ENCODE measurements around the gene CNOT6. TPM values are rescaled to one million over a fixed set of nuclear protein-coding genes. Genes with fewer than 3 reads are reported as not detected.

The CNOT6 gene
- total RNA-seq, 1 experiment from 2014 or later: 59.1 TPM

DNA sequence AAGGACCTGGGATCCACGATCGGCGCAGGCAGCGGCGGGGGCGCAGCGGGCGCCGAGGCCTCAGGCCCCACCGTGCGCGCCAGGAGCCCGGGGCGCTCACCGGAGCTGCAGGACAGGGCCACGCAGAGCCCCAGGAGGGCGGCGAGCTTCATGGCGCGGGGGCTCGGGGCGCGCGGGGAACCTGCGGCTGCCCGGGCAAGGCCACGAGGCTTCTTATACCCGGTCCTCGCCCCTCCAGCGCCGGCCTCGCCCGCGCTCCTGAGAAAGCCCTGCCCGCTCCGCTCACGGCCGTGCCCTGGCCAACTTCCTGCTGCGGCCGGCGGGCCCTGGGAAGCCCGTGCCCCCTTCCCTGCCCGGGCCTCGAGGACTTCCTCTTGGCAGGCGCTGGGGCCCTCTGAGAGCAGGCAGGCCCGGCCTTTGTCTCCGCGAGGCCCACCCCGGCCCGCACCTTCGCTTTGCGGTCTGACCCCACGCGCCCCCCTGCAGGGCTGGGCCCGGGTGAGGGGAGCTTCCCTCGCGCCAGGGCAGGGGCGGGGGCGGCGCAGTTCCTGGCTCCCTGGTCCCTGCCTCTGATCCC, 97.2 kb downstream of the CNOT6 start, which contains the start of gene SCGB3A1:
TSS of gene SCGB3A1 (minus strand) at position 189 of the 577 bp plus-strand sequence. CDS start at position 152, 37 bp downstream.
- H3K4me1 ChIP-seq (ENCODE audit: control insufficient read depth in 1 of 2, insufficient read depth in 2 of 2, low read length in 2 of 2): no peaks in the 10 kb centered on the region
- intact Hi-C loops (cut with micrococcal nuclease): no loop called here
- RAD21 ChIA-PET (ENCODE audit: low non-redundant PET in 1 of 2, low total read pairs in 2 of 2, uncharacterized antibody in 2 of 2, unreplicated experiment in 2 of 2): no interaction called here

More for the DNA sequence above, 97.2 kb downstream of the CNOT6 start, which contains the start of gene SCGB3A1:
- no peak for DNase-seq (ENCODE audit: low read depth, low spot score)
- Histone ChIP-seq H3K27ac (ENCODE audit: low read depth, low read length) (no peak within 1 kb of the TSS), H3K9ac (ENCODE audit: low read length) (no peak within 1 kb of the TSS), H4K20me1 (ENCODE audit: insufficient read depth) (no peaks in the 10 kb centered on the region), H3K27me3 (ENCODE audit: insufficient read depth, low read length) (no peaks in the 10 kb centered on the region), H3K36me3 (ENCODE audit: control insufficient read depth in 1 of 2, insufficient read depth in 2 of 2, low read length in 2 of 2) (no peaks in the 10 kb centered on the region), H3K9me3 (ENCODE audit: control insufficient read depth in 1 of 2, insufficient read depth in 1 of 2, low read depth in 1 of 2, low read length in 2 of 2) (no peaks in the 10 kb centered on the region), H3K4me3 (replicated peaks in 1 of 2; ENCODE audit: low read depth in 1 of 2, low read length in 2 of 2) (no peak within 1 kb of the TSS), H3K4me2 (ENCODE audit: low read length) (no peak within 1 kb of the TSS), H3K9me2 (ENCODE audit: insufficient read depth) (no peaks in the 10 kb centered on the region), H3K79me2 (ENCODE audit: insufficient read depth, low read length) (no peaks in the 10 kb centered on the region), H2AFZ (ENCODE audit: low read depth, low read length, poor library complexity, severe bottlenecking) (no peak within 1 kb of the TSS)
- no peak for ATAC-seq
- CTCF ChIA-PET: no interaction called here
- POLR2A ChIA-PET: no interaction called here
- TF ChIP-seq POLR2A (IDR thresholded peaks at IDR 0.05; ENCODE audit: borderline replicate concordance, extremely low read depth, insufficient read depth, insufficient read length) (no peak), ZNF274 (IDR thresholded peaks at IDR 0.05; ENCODE audit: low read depth, low read length) (no peak), EGR1 (IDR thresholded peaks at IDR 0.05; ENCODE audit: low read depth) (no peak), TCF7L2 (IDR thresholded peaks at IDR 0.05; ENCODE audit: borderline replicate concordance, extremely low read depth, insufficient read depth, insufficient read length) (no peak), ELF1 (IDR thresholded peaks at IDR 0.05; ENCODE audit: borderline replicate concordance, low read depth) (no peak), ZFX (IDR thresholded peaks at IDR 0.05) (no peak), FOSL1 (IDR thresholded peaks at IDR 0.05; ENCODE audit: low read depth) (no peak), CBX3 (IDR thresholded peaks at IDR 0.05; ENCODE audit: low read depth) (no peak), EZH2phosphoT487 (IDR thresholded peaks at IDR 0.05; ENCODE audit: borderline replicate concordance) (no peak), SRF (IDR thresholded peaks at IDR 0.05; ENCODE audit: low read depth) (no peak), EZH2 (IDR thresholded peaks at IDR 0.05) (no peak)
- TF ChIP-seq, protein P1, sequence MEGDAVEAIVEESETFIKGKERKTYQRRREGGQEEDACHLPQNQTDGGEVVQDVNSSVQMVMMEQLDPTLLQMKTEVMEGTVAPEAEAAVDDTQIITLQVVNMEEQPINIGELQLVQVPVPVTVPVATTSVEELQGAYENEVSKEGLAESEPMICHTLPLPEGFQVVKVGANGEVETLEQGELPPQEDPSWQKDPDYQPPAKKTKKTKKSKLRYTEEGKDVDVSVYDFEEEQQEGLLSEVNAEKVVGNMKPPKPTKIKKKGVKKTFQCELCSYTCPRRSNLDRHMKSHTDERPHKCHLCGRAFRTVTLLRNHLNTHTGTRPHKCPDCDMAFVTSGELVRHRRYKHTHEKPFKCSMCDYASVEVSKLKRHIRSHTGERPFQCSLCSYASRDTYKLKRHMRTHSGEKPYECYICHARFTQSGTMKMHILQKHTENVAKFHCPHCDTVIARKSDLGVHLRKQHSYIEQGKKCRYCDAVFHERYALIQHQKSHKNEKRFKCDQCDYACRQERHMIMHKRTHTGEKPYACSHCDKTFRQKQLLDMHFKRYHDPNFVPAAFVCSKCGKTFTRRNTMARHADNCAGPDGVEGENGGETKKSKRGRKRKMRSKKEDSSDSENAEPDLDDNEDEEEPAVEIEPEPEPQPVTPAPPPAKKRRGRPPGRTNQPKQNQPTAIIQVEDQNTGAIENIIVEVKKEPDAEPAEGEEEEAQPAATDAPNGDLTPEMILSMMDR (IDR thresholded peaks at IDR 0.05 in 2 of 3, conservative IDR thresholded peaks at IDR 0.05 in 1 of 3; ENCODE audit: borderline replicate concordance in 1 of 3, insufficient read depth in 1 of 3, low read depth in 2 of 3, low read length in 2 of 3): no peak
- TF ChIP-seq, protein P2, sequence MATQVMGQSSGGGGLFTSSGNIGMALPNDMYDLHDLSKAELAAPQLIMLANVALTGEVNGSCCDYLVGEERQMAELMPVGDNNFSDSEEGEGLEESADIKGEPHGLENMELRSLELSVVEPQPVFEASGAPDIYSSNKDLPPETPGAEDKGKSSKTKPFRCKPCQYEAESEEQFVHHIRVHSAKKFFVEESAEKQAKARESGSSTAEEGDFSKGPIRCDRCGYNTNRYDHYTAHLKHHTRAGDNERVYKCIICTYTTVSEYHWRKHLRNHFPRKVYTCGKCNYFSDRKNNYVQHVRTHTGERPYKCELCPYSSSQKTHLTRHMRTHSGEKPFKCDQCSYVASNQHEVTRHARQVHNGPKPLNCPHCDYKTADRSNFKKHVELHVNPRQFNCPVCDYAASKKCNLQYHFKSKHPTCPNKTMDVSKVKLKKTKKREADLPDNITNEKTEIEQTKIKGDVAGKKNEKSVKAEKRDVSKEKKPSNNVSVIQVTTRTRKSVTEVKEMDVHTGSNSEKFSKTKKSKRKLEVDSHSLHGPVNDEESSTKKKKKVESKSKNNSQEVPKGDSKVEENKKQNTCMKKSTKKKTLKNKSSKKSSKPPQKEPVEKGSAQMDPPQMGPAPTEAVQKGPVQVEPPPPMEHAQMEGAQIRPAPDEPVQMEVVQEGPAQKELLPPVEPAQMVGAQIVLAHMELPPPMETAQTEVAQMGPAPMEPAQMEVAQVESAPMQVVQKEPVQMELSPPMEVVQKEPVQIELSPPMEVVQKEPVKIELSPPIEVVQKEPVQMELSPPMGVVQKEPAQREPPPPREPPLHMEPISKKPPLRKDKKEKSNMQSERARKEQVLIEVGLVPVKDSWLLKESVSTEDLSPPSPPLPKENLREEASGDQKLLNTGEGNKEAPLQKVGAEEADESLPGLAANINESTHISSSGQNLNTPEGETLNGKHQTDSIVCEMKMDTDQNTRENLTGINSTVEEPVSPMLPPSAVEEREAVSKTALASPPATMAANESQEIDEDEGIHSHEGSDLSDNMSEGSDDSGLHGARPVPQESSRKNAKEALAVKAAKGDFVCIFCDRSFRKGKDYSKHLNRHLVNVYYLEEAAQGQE (IDR thresholded peaks at IDR 0.05; ENCODE audit: low read depth): no peak
- TF ChIP-seq, protein P3, sequence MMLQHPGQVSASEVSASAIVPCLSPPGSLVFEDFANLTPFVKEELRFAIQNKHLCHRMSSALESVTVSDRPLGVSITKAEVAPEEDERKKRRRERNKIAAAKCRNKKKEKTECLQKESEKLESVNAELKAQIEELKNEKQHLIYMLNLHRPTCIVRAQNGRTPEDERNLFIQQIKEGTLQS (IDR thresholded peaks at IDR 0.05): no peak
- TF ChIP-seq, protein P4, sequence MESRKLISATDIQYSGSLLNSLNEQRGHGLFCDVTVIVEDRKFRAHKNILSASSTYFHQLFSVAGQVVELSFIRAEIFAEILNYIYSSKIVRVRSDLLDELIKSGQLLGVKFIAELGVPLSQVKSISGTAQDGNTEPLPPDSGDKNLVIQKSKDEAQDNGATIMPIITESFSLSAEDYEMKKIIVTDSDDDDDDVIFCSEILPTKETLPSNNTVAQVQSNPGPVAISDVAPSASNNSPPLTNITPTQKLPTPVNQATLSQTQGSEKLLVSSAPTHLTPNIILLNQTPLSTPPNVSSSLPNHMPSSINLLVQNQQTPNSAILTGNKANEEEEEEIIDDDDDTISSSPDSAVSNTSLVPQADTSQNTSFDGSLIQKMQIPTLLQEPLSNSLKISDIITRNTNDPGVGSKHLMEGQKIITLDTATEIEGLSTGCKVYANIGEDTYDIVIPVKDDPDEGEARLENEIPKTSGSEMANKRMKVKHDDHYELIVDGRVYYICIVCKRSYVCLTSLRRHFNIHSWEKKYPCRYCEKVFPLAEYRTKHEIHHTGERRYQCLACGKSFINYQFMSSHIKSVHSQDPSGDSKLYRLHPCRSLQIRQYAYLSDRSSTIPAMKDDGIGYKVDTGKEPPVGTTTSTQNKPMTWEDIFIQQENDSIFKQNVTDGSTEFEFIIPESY (IDR thresholded peaks at IDR 0.05; ENCODE audit: extremely low read depth, insufficient replicate concordance, low read length): no peak
- no TSS peak for BruUV-seq (replicated peaks)

All from HCT116 (cell line).